ENCODE data around the gene PITPNM3.

PITPNM3 gene

GRCh38 chr17:6462692-6463091 is 93.7 kb downstream of the PITPNM3 start:
- no peaks in the 10 kb centered on the region for H3K9me3 ChIP-seq (ENCODE audit: low read length)
- no peak overlapping the region for H3K27ac ChIP-seq (ENCODE audit: low read depth, low read length)
- H3K36me3 ChIP-seq (ENCODE audit: insufficient read depth, low read length) = peaks cover 6% of the 10 kb centered on the region
- H3K27me3 ChIP-seq (ENCODE audit: control insufficient read depth in 1 of 2, insufficient read depth in 2 of 2, low read length in 2 of 2) = peaks cover 0 to under 1% of the 10 kb centered on the region in 2 donors
- no peak overlapping the region for H3K9ac ChIP-seq (ENCODE audit: low read length)
- no peaks in the 10 kb centered on the region for H3K4me1 ChIP-seq (ENCODE audit: insufficient read depth, low read length)
- no peak overlapping the region for H3K4me3 ChIP-seq (ENCODE audit: low read depth in 1 of 2, low read length in 2 of 2)

GRCh38 chr17:6461792-6462524 is 94.4 kb downstream of the PITPNM3 start:
- H3K9me3 ChIP-seq (ENCODE audit: low read length) = no peaks in the 10 kb centered on the region
- no peak overlapping the region for H3K4me3 ChIP-seq (ENCODE audit: low read depth in 1 of 2, low read length in 2 of 2)
- no peak overlapping the region for H3K9ac ChIP-seq (ENCODE audit: low read length)
- peaks cover 6% of the 10 kb centered on the region for H3K36me3 ChIP-seq (ENCODE audit: insufficient read depth, low read length)
- H3K27ac ChIP-seq (ENCODE audit: low read depth, low read length) = no peak overlapping the region
- peaks cover 0 to 8% of the 10 kb centered on the region in 2 donors for H3K27me3 ChIP-seq (ENCODE audit: control insufficient read depth in 1 of 2, insufficient read depth in 2 of 2, low read length in 2 of 2)
- H3K4me1 ChIP-seq (ENCODE audit: insufficient read depth, low read length) = no peaks in the 10 kb centered on the region

GRCh38 chr17:6461246-6461645 is 95.1 kb downstream of the PITPNM3 start:
- Histone ChIP-seq H3K4me3 (ENCODE audit: low read depth in 1 of 2, low read length in 2 of 2) (no peak overlapping the region), H3K36me3 (ENCODE audit: insufficient read depth, low read length) (peaks cover 6% of the 10 kb centered on the region), H3K27ac (ENCODE audit: low read depth, low read length) (no peak overlapping the region), H3K9ac (ENCODE audit: low read length) (no peak overlapping the region), H3K4me1 (ENCODE audit: insufficient read depth, low read length) (no peaks in the 10 kb centered on the region), H3K9me3 (ENCODE audit: low read length) (no peaks in the 10 kb centered on the region), H3K27me3 (ENCODE audit: control insufficient read depth in 1 of 2, insufficient read depth in 2 of 2, low read length in 2 of 2) (peaks cover 0 to 12% of the 10 kb centered on the region in 2 donors)

- H3K27ac ChIP-seq (ENCODE audit: low read depth, low read length) = no peak overlapping the region
- no peak overlapping the region for H3K4me3 ChIP-seq (ENCODE audit: low read depth in 1 of 2, low read length in 2 of 2)
- H3K27me3 ChIP-seq (ENCODE audit: control insufficient read depth in 1 of 2, insufficient read depth in 2 of 2, low read length in 2 of 2) = peaks cover 0 to 12% of the 10 kb centered on the region in 2 donors
- H3K9me3 ChIP-seq (ENCODE audit: low read length) = no peaks in the 10 kb centered on the region
- no peak overlapping the region for H3K9ac ChIP-seq (ENCODE audit: low read length)
- no peaks in the 10 kb centered on the region for H3K4me1 ChIP-seq (ENCODE audit: insufficient read depth, low read length)
- H3K36me3 ChIP-seq (ENCODE audit: insufficient read depth, low read length) = peaks cover 6% of the 10 kb centered on the region
These were observed 95.7 kb downstream of the PITPNM3 start for GRCh38 chr17:6460531-6461161.

DNA sequence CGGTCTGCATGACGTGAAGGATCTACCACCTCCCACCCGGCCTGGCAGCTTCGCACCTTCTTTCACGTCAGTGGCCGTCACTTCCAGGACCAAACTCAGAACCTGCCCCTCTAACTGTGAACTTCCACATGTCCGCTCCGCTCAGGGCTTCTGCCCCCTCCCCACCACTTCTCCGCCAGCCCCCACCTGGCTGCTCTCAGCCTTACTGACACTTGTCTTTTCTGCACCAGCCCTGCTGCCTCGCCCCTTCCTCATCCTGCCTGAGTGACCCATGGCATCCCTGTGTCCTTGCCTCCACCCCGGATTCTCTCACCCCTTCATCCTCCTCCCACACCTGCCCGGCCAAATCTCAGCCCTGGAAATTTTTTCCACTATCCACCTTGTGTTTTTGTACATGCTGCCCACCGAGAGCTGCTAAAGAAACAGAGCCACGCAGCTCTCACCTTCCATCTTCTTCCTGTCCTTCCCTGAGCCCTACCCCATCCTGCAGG is 97.8 kb downstream of the PITPNM3 start:
- peaks cover 0 to 12% of the 10 kb centered on the region in 2 donors for H3K27me3 ChIP-seq (ENCODE audit: control insufficient read depth in 1 of 2, insufficient read depth in 2 of 2, low read length in 2 of 2)
- H3K36me3 ChIP-seq (ENCODE audit: insufficient read depth, low read length) = peaks cover 6% of the 10 kb centered on the region
- no peak overlapping the region for H3K4me3 ChIP-seq (ENCODE audit: low read depth in 1 of 2, low read length in 2 of 2)
- no peak overlapping the region for H3K9ac ChIP-seq (ENCODE audit: low read length)
- no peaks in the 10 kb centered on the region for H3K4me1 ChIP-seq (ENCODE audit: insufficient read depth, low read length)
- no peaks in the 10 kb centered on the region for H3K9me3 ChIP-seq (ENCODE audit: low read length)
- no peak overlapping the region for H3K27ac ChIP-seq (ENCODE audit: low read depth, low read length)

- Histone ChIP-seq H3K27ac (ENCODE audit: low read depth, low read length) (no peak overlapping the region), H3K9ac (ENCODE audit: low read length) (no peak overlapping the region), H3K9me3 (ENCODE audit: low read length) (no peaks in the 10 kb centered on the region), H3K36me3 (ENCODE audit: insufficient read depth, low read length) (peaks cover 6% of the 10 kb centered on the region), H3K27me3 (ENCODE audit: control insufficient read depth in 1 of 2, insufficient read depth in 2 of 2, low read length in 2 of 2) (peaks cover 0 to 12% of the 10 kb centered on the region in 2 donors), H3K4me1 (ENCODE audit: insufficient read depth, low read length) (no peaks in the 10 kb centered on the region), H3K4me3 (ENCODE audit: low read depth in 1 of 2, low read length in 2 of 2) (no peak overlapping the region)
These were observed 98.5 kb downstream of the PITPNM3 start for GRCh38 chr17:6457688-6458459.

- H3K27ac ChIP-seq (ENCODE audit: low read depth, low read length) = no peak overlapping the region
These were observed 99.3 kb downstream of the PITPNM3 start for GRCh38 chr17:6456914-6457687.

DNA sequence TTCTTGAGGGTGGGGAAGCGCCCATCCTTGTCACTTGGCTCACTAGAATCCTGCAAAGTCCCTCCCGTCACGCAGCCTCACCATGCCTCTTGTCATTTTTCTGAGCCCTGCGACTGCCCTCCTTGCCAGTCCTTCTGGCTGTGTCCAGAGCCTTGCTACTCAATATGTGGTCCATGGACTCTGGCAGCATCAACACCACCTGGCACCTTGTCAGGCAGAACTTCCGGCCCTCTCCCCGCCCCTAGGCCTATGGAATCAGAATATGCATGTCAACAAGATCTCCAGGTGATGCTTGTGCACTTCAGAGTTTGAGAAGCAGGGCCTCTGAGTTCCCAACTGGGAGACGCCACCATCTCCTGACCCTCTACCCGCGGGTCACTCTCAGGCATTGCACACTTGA is 100.0 kb downstream of the PITPNM3 start:
- Histone ChIP-seq H3K9ac (ENCODE audit: low read length) (no peak overlapping the region), H3K9me3 (ENCODE audit: low read length) (no peaks in the 10 kb centered on the region), H3K27me3 (ENCODE audit: control insufficient read depth in 1 of 2, insufficient read depth in 2 of 2, low read length in 2 of 2) (peaks cover 0 to 12% of the 10 kb centered on the region in 2 donors), H3K4me1 (ENCODE audit: insufficient read depth, low read length) (no peaks in the 10 kb centered on the region), H3K27ac (ENCODE audit: low read depth, low read length) (no peak overlapping the region), H3K36me3 (ENCODE audit: insufficient read depth, low read length) (no peaks in the 10 kb centered on the region), H3K4me3 (ENCODE audit: low read depth in 1 of 2, low read length in 2 of 2) (no peak overlapping the region)

More at GRCh38 chr17:6456914-6457687, 99.3 kb downstream of the PITPNM3 start:
- peaks cover 0 to 12% of the 10 kb centered on the region in 2 donors for H3K27me3 ChIP-seq (ENCODE audit: control insufficient read depth in 1 of 2, insufficient read depth in 2 of 2, low read length in 2 of 2)
- H3K4me1 ChIP-seq (ENCODE audit: insufficient read depth, low read length) = no peaks in the 10 kb centered on the region
- no peaks in the 10 kb centered on the region for H3K36me3 ChIP-seq (ENCODE audit: insufficient read depth, low read length)
- H3K4me3 ChIP-seq (ENCODE audit: low read depth in 1 of 2, low read length in 2 of 2) = no peak overlapping the region
- no peaks in the 10 kb centered on the region for H3K9me3 ChIP-seq (ENCODE audit: low read length)
- no peak overlapping the region for H3K9ac ChIP-seq (ENCODE audit: low read length)

DNA sequence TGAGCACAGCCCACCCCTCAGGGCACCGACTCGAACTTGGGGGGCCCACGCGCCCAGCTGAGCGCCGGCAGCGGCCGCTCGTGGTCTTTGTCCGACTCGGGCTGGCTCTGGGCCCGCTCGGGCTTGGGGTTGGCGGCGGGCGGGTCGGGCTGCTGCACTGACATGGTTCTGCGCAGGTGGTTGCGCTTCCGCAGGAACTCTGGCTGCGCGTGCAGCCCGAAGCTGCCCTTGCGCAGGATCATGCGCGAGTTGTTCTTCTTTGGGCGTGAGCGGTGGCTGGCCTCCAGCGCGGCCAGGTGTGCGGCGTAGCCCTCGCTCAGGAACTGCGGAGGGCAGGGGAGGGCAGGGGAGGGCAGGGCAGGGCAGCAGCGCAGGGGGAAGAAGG is 101.0 kb downstream of the PITPNM3 start:
- peaks cover 0 to 12% of the 10 kb centered on the region in 2 donors for H3K27me3 ChIP-seq (ENCODE audit: control insufficient read depth in 1 of 2, insufficient read depth in 2 of 2, low read length in 2 of 2)

GRCh38 chr17:6454495-6455320 is 101.6 kb downstream of the PITPNM3 start:
- Histone ChIP-seq H3K27ac (ENCODE audit: low read depth, low read length) (no peak overlapping the region), H3K9ac (ENCODE audit: low read length) (no peak overlapping the region), H3K9me3 (ENCODE audit: low read length) (no peaks in the 10 kb centered on the region), H3K36me3 (ENCODE audit: insufficient read depth, low read length) (no peaks in the 10 kb centered on the region), H3K4me3 (ENCODE audit: low read depth in 1 of 2, low read length in 2 of 2) (no peak overlapping the region), H3K4me1 (ENCODE audit: insufficient read depth, low read length) (no peaks in the 10 kb centered on the region), H3K27me3 (ENCODE audit: control insufficient read depth in 1 of 2, insufficient read depth in 2 of 2, low read length in 2 of 2) (peaks cover 0 to 12% of the 10 kb centered on the region in 2 donors)

More for the DNA sequence above, 101.0 kb downstream of the PITPNM3 start:
- H3K4me3 ChIP-seq (ENCODE audit: low read depth in 1 of 2, low read length in 2 of 2) = no peak overlapping the region
- H3K27ac ChIP-seq (ENCODE audit: low read depth, low read length) = no peak overlapping the region
- H3K4me1 ChIP-seq (ENCODE audit: insufficient read depth, low read length) = no peaks in the 10 kb centered on the region
- H3K36me3 ChIP-seq (ENCODE audit: insufficient read depth, low read length) = no peaks in the 10 kb centered on the region
- no peak overlapping the region for H3K9ac ChIP-seq (ENCODE audit: low read length)
- no peaks in the 10 kb centered on the region for H3K9me3 ChIP-seq (ENCODE audit: low read length)
